ENCODE data around the gene PPP1R3D.

DNA sequence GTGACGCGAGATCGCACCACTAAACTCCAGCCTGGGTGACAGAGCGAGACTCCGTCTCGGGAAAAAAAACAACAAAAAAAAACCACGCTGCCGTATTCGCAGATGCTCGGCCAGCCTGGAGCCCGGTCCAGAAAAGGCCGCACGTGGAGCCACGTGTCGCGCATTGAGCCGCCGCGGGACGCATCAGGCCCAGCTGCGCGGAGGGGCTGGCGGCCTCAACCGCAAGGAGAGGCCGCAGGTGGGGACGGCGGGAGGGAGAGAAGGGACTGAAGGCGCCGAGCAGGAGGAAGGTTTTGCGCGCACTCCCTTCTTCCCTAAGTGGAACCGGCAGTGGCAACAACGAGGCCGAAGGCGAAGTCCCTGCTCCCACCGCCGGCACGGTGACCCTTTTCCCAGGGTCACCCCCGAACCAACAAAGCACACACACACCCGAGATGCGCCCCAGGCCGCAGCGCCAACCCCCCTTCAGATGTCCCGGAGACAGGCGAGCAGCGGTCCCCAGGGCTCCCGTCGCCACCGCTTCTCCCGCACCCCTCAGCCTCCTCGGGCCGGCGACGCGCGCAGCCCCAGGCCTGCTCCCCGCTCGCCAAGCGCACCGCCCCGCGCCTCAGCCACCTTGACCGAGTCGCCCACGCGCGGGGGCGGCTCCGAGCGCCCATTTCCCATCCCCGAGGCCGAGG is 7.3 kb downstream of the PPP1R3D start:
- TF ChIP-seq, protein P1, sequence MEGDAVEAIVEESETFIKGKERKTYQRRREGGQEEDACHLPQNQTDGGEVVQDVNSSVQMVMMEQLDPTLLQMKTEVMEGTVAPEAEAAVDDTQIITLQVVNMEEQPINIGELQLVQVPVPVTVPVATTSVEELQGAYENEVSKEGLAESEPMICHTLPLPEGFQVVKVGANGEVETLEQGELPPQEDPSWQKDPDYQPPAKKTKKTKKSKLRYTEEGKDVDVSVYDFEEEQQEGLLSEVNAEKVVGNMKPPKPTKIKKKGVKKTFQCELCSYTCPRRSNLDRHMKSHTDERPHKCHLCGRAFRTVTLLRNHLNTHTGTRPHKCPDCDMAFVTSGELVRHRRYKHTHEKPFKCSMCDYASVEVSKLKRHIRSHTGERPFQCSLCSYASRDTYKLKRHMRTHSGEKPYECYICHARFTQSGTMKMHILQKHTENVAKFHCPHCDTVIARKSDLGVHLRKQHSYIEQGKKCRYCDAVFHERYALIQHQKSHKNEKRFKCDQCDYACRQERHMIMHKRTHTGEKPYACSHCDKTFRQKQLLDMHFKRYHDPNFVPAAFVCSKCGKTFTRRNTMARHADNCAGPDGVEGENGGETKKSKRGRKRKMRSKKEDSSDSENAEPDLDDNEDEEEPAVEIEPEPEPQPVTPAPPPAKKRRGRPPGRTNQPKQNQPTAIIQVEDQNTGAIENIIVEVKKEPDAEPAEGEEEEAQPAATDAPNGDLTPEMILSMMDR (IDR thresholded peaks at IDR 0.05; ENCODE audit: low read depth, low read length, poor library complexity, severe bottlenecking): no peak
- no peak for TF ChIP-seq EZH2phosphoT487 (IDR thresholded peaks at IDR 0.05; ENCODE audit: borderline replicate concordance, low read length)
